IMR-90 (cell line): Measurements from ENCODE around the gene TRIM17. TPM values are rescaled to one million over a fixed set of nuclear protein-coding genes. Genes with fewer than 3 reads are reported as not detected.

Experiments
- ATAC-seq: fragments of 200-7000 bp; cut with Tn5 transposase; 2 replicates; pipeline ENCODE4 v1.9.1; 2020; ENCODE audit warnings: low read depth, mild to moderate bottlenecking, moderate library complexity
- BruUV-seq: library from RNA; stranded (reverse); fragments of 400-500 nt; replicated peaks from 2 replicates; lab custom pipeline; 2021; lab: Mats Ljungman, UMichigan
- CTCF ChIA-PET: fragments of 300-600 bp; formaldehyde crosslinking; extraction: SDS; loops from one replicate; lab custom pipeline; 2021; ENCODE audit warnings: antibody characterized with exemption; lab: Yijun Ruan, JAX
- POLR2A ChIA-PET: fragments of 300-600 bp; sonication (Branson Sonifier 250); formaldehyde crosslinking; loops from one replicate; lab custom pipeline; 2022; ENCODE audit warnings: antibody characterized with exemption; ENCODE audit not compliant: unreplicated experiment; lab: Charles Lee
- DNase-seq: peaks from one replicate; pipeline ENCODE4 v3.0.0; 2013
- H2AFZ ChIP-seq: replicated peaks from 2 replicates; pipeline ENCODE3; 2013; ENCODE audit warnings: low read length, mild to moderate bottlenecking; ENCODE audit not compliant: poor library complexity
- H2AK5ac ChIP-seq: 2 replicates; pipeline ENCODE4 v1.6.1; 2013; ENCODE audit warnings: low read depth, low read length, inconsistent platforms
- H2AK9ac ChIP-seq: replicated peaks from 2 replicates; pipeline ENCODE3; 2013; ENCODE audit warnings: mild to moderate bottlenecking, low read depth, low read length, moderate library complexity; ENCODE audit not compliant: poor library complexity
- H2BK120ac ChIP-seq: 2 replicates; pipeline ENCODE4 v1.6.1; 2013; ENCODE audit warnings: low read depth, low read length, inconsistent platforms
- H2BK15ac ChIP-seq: 3 replicates; pipeline ENCODE4 v1.6.1; 2013; ENCODE audit warnings: low read depth, low read length, inconsistent platforms
- H2BK20ac ChIP-seq: 2 replicates; pipeline ENCODE4 v1.6.1; 2013; ENCODE audit warnings: low read depth, mild to moderate bottlenecking, inconsistent platforms, low read length, moderate library complexity
- H2BK5ac ChIP-seq: 2 replicates; pipeline ENCODE4 v1.6.1; 2013; ENCODE audit warnings: mild to moderate bottlenecking, low read depth, low read length, inconsistent platforms; ENCODE audit not compliant: poor library complexity, severe bottlenecking
- H3K14ac ChIP-seq: replicated peaks from 2 replicates; pipeline ENCODE4 v1.6.1; 2013; ENCODE audit warnings: low read depth, low read length, inconsistent platforms
- H3K18ac ChIP-seq: 2 replicates; pipeline ENCODE4 v1.6.1; 2013; ENCODE audit warnings: low read depth, low read length, control low read depth
- H3K23ac ChIP-seq: 2 replicates; pipeline ENCODE4 v1.6.1; 2013; ENCODE audit warnings: low read depth, low read length, inconsistent platforms
- H3K27ac ChIP-seq: 2 replicates; pipeline ENCODE4 v1.5.1; 2013; ENCODE audit warnings: mild to moderate bottlenecking, control low read depth, low read length; ENCODE audit not compliant: insufficient read depth
- H3K27me3 ChIP-seq: 2 replicates; pipeline ENCODE4 v1.6.1; 2013; ENCODE audit warnings: low read length; ENCODE audit not compliant: control insufficient read depth, insufficient read depth
- H3K36me3 ChIP-seq: 2 replicates; pipeline ENCODE4 v1.6.1; 2013; ENCODE audit warnings: low read length, mixed read lengths; ENCODE audit not compliant: control insufficient read depth, insufficient read depth
- H3K4ac ChIP-seq: 2 replicates; pipeline ENCODE4 v1.6.1; 2013; ENCODE audit warnings: low read depth, low read length, inconsistent platforms
- H3K4me1 ChIP-seq: 2 replicates; pipeline ENCODE4 v1.6.1; 2013; ENCODE audit warnings: low read length, mixed read lengths; ENCODE audit not compliant: control insufficient read depth, insufficient read depth
- H3K4me2 ChIP-seq: 2 replicates; pipeline ENCODE4 v1.6.1; 2013; ENCODE audit warnings: low read depth, mild to moderate bottlenecking, control low read depth, low read length, moderate library complexity
- H3K4me3 ChIP-seq: 2 replicates; pipeline ENCODE4 v1.5.1; 2013; ENCODE audit warnings: low read depth, mild to moderate bottlenecking, control low read depth, low read length, moderate library complexity; ENCODE audit not compliant: insufficient read depth
- H3K56ac ChIP-seq: 2 replicates; pipeline ENCODE4 v1.6.1; 2013; ENCODE audit warnings: low read length, inconsistent platforms; ENCODE audit not compliant: insufficient read depth; ENCODE audit errors: extremely low read depth
- H3K79me1 ChIP-seq, 2 experiments: 2 replicates each; pipeline ENCODE4 v1.6.1; 2013; ENCODE audit warnings: low read length in 2 of 2, inconsistent platforms in 1 of 2, low read depth in 1 of 2
- H3K9ac ChIP-seq: 2 replicates; pipeline ENCODE4 v1.6.1; 2013; ENCODE audit warnings: low read depth, low read length, control low read depth
- H3K9me1 ChIP-seq: 2 replicates; pipeline ENCODE4 v1.6.1; 2013; ENCODE audit warnings: low read length, inconsistent platforms; ENCODE audit not compliant: insufficient read depth
- H3K9me3 ChIP-seq: 2 replicates; pipeline ENCODE4 v1.6.1; 2013; ENCODE audit warnings: low read length; ENCODE audit not compliant: control insufficient read depth, insufficient read depth
- H4K20me1 ChIP-seq: 2 replicates; pipeline ENCODE4 v1.6.1; 2013; ENCODE audit warnings: low read length, inconsistent platforms; ENCODE audit not compliant: insufficient read depth
- H4K5ac ChIP-seq: 2 replicates; pipeline ENCODE4 v1.6.1; 2013; ENCODE audit warnings: mild to moderate bottlenecking, low read depth, low read length, control low read depth
- H4K8ac ChIP-seq, 2 experiments: 2 replicates each; pipeline ENCODE4 v1.6.1; 2013; ENCODE audit warnings: low read depth in 2 of 2, low read length in 2 of 2, control low read depth in 1 of 2, inconsistent platforms in 1 of 2
- H4K91ac ChIP-seq: 2 replicates; pipeline ENCODE4 v1.6.1; 2013; ENCODE audit warnings: low read depth, low read length, inconsistent platforms; ENCODE audit not compliant: insufficient read depth
- MAFK ChIP-seq: IDR thresholded peaks from 2 replicates; pipeline ENCODE4 v1.6.1; 2012; ENCODE audit warnings: low read depth, low read length, improper control_type of control experiment
- MXI1 ChIP-seq: IDR thresholded peaks from 2 replicates; pipeline ENCODE4 v1.6.1; 2012; ENCODE audit warnings: low read depth, mild to moderate bottlenecking, low read length, moderate library complexity, borderline replicate concordance
- WGBS, 2 experiments: methylation state at CpG; one replicate each; pipeline versions ENCODE4 v1.1.5 to v1.1.7; 2013; ENCODE audit warnings: missing lambda C conversion rate in 2 of 2; ENCODE audit not compliant: insufficient read length in 1 of 2; ENCODE audit errors: extremely low coverage in 2 of 2; 5-methylcytosine and 5-hydroxymethylcytosine counted together
- dilution Hi-C: fragments of 300-500 bp; cut with HindIII; formaldehyde crosslinking; loops from one replicate; pipeline ENCODE4 v1.14.3; 2018; ENCODE audit warnings: low sequenced_read_pairs; ENCODE audit not compliant: unreplicated experiment
- in situ Hi-C: fragments of 300-500 bp; cut with MboI; formaldehyde crosslinking; loops from 3 replicates; pipeline ENCODE4 v1.14.3; 2019; ENCODE audit warnings: low sequenced_read_pairs, inconsistent platforms, mixed read lengths
- intact Hi-C: fragments of 100-400 bp; cut with micrococcal nuclease; formaldehyde crosslinking; loops from 2 replicates; pipeline ENCODE4 v1.10.0; 2022
- polyA plus RNA-seq, 3 experiments: library from polyadenylated mRNA; depleted of rRNA; stranded (reverse); fragments of >200 nt; gene quantifications; 2 replicates each; pipeline ENCODE4 v1.2.3, GENCODE V29; 2012; ENCODE audit warnings: low replicate concordance in 1 of 3
- total RNA-seq: library from RNA; depleted of rRNA; stranded (reverse); fragments of >200 nt; gene quantifications from 2 replicates; pipeline ENCODE4 v1.2.3, GENCODE V29; 2012
- TF ChIP-seq, protein P1 (sequence below): fragments of 150-350 bp; IDR thresholded peaks from 2 replicates; pipeline ENCODE4 v1.6.1; 2016; ENCODE audit warnings: low read depth, mild to moderate bottlenecking, low read length, moderate library complexity, borderline replicate concordance

The TRIM17 gene
- total and polyA plus RNA-seq, 2 of the 4 experiments (the other 2 are of a cell fraction) = 0.39 TPM; not detected in 1

DNA sequence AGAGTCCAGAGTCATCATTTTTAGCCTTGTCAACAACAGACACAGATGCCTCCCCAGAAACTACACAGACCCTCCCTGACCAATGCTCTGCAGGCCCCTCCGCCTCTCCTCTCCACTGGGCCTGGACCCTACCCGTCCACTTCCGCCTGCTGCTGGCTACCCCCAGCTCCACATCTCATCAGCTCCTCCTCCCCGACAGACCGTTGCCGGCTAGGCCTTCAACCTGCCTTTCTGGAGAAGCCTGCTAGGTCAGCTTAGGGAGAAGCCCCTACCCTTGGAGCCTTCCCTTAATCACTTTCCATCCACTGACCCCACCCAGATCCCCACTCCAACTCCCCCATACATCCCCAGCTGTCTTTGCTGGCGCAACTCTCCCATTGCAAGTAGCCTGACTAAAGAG, 1.4 kb downstream of the TRIM17 start:
- no peak overlapping the region for H2BK120ac ChIP-seq
- no peaks in the 10 kb centered on the region for H3K9me3 ChIP-seq
- no peak overlapping the region for H3K4ac ChIP-seq
- no peak overlapping the region for H2BK15ac ChIP-seq
- peaks cover 4% of the 10 kb centered on the region; the same call in 1 of the 2 replicates for H3K4me1 ChIP-seq
- no peak overlapping the region for H3K56ac ChIP-seq
- peaks cover 19% of the 10 kb centered on the region for H4K20me1 ChIP-seq
- no peak overlapping the region for H4K5ac ChIP-seq
- no peak for ATAC-seq
- no peak overlapping the region for H2BK5ac ChIP-seq
- H4K8ac ChIP-seq = no peak overlapping the region
- peaks cover 10% of the 10 kb centered on the region for H3K9me1 ChIP-seq
- no peak overlapping the region for H3K4me3 ChIP-seq
- H3K18ac ChIP-seq = no peak overlapping the region
- H3K14ac ChIP-seq = no peak overlapping the region
- no peak overlapping the region for H3K4me2 ChIP-seq
- H2AK5ac ChIP-seq = no peak overlapping the region
- no peak overlapping the region for H2AFZ ChIP-seq
- BruUV-seq = no TSS peak
- H3K36me3 ChIP-seq = peaks cover 18% of the 10 kb centered on the region
- TF ChIP-seq, protein P1, sequence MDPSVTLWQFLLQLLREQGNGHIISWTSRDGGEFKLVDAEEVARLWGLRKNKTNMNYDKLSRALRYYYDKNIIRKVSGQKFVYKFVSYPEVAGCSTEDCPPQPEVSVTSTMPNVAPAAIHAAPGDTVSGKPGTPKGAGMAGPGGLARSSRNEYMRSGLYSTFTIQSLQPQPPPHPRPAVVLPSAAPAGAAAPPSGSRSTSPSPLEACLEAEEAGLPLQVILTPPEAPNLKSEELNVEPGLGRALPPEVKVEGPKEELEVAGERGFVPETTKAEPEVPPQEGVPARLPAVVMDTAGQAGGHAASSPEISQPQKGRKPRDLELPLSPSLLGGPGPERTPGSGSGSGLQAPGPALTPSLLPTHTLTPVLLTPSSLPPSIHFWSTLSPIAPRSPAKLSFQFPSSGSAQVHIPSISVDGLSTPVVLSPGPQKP = no peak
- TF ChIP-seq MAFK (no peak), MXI1 (no peak)
- H2BK20ac ChIP-seq = no peak overlapping the region
- no peak overlapping the region for H2AK9ac ChIP-seq
- no peak overlapping the region for H3K27ac ChIP-seq
- H4K91ac ChIP-seq = no peak overlapping the region
- DNase-seq = no peak
- in situ Hi-C loops (no loop called here), intact Hi-C loops (no loop called here), dilution Hi-C loops (no loop called here)
- ChIA-PET POLR2A (no interaction called here), CTCF (no interaction called here)
- peaks cover 13 to 15% of the 10 kb centered on the region in 2 experiments for H3K79me1 ChIP-seq
- H3K9ac ChIP-seq = no peak overlapping the region
- no peaks in the 10 kb centered on the region; the same call in 1 of the 2 replicates for H3K27me3 ChIP-seq
- WGBS, 2 experiments = 41% methylated on average over 6 of the region's 7 CpGs; no CpG with 5 or more reads in 1 of the 2 experiments
- no peak overlapping the region for H3K23ac ChIP-seq
